Fibroblast of mammary gland (primary cell): Measurements from ENCODE around the gene CRACR2B.

Source experiments
- DNase-seq: peaks from one replicate; pipeline ENCODE4 v3.0.0-alpha.2; 2010; ENCODE audit warnings: low read depth
- H3K4me3 ChIP-seq: 2 replicates; pipeline ENCODE4 v1.5.1; 2011; ENCODE audit warnings: low read depth, mild to moderate bottlenecking, low read length, moderate library complexity; ENCODE audit not compliant: control insufficient read depth
- TF ChIP-seq, protein P1 (sequence below): conservative IDR thresholded peaks from 2 replicates; pipeline ENCODE4 v1.5.1; 2011; ENCODE audit warnings: low read depth, low read length, inconsistent platforms; ENCODE audit not compliant: control insufficient read depth, insufficient read depth

Gene CRACR2B

DNA sequence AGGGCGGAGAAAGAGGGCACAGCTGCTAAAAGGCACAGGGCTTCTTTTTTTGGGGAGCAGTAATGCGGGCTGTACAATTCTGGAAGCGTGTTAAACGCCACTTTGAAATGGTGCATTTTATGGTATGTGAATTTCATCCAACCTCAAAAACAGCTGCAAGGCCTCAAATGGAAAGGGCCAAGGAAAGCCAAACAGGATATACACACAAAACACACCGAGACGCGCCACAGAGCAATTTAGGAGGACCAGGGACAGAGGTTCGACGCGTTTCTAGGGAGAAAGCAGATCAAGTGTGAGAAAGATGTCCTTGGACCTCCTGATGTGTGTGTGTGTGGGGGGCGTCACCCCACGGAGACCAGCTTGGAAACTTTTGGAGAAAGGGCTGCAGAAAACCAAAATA is 46.0 kb downstream of the CRACR2B start:
- H3K4me3 ChIP-seq, result no peak overlapping the region
- no peak for DNase-seq
- TF ChIP-seq, protein P1, sequence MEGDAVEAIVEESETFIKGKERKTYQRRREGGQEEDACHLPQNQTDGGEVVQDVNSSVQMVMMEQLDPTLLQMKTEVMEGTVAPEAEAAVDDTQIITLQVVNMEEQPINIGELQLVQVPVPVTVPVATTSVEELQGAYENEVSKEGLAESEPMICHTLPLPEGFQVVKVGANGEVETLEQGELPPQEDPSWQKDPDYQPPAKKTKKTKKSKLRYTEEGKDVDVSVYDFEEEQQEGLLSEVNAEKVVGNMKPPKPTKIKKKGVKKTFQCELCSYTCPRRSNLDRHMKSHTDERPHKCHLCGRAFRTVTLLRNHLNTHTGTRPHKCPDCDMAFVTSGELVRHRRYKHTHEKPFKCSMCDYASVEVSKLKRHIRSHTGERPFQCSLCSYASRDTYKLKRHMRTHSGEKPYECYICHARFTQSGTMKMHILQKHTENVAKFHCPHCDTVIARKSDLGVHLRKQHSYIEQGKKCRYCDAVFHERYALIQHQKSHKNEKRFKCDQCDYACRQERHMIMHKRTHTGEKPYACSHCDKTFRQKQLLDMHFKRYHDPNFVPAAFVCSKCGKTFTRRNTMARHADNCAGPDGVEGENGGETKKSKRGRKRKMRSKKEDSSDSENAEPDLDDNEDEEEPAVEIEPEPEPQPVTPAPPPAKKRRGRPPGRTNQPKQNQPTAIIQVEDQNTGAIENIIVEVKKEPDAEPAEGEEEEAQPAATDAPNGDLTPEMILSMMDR, result no peak

GRCh38 chr11:875203-875602 is 47.5 kb downstream of the CRACR2B start:
- DNase-seq, result no peak
- TF ChIP-seq, protein P1, result no peak
- no peak overlapping the region for H3K4me3 ChIP-seq

DNA sequence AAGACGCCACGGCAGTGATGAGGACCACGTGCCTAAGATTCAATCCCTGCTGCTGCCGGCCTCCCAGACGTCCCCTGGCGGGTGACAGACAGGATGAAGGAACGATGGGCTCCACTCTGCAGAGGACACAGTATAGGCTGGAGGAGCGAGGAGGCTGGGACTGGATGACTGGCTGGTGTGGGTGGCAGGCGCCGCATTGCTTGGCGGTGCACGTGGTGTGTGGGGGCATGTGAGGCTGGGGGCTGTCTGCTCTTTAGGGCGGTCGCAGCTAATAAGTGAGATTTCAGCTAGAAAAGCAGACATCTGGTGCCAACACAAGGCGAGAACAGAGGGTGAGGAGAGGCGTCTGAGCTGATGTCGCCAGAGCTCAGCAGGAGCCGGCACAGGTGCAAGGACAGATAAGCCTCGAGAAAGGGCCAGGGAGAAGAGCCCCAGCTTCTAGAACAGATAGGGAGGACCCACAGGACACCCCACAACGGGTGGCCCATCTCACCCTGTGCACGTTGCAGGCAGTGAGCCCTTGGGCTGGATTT is 48.1 kb downstream of the CRACR2B start:
- TF ChIP-seq, protein P1, result no peak
- no peak for DNase-seq
- no peak overlapping the region for H3K4me3 ChIP-seq

DNA sequence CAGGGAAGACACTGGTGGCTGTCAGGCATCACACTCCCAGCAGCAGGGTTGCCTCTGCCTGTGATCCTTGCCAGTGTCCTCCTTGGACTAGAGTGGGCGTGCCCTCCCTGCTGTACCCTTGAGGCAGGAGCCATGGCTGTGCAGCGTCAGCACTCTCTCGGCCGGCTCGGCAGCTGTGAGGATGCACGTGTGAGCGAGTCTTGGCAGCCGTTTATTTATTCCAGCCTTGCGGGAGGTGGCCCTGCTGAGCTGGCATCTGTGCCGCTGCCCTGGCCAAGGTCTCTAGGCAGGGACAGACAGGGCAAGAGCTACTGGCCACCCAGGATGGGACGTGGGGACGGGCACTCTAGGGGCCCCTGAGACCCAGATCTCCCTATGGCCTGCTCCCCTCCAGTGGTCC is 48.8 kb downstream of the CRACR2B start:
- no peak for DNase-seq
- no peak overlapping the region for H3K4me3 ChIP-seq
- TF ChIP-seq, protein P1, result no peak

DNA sequence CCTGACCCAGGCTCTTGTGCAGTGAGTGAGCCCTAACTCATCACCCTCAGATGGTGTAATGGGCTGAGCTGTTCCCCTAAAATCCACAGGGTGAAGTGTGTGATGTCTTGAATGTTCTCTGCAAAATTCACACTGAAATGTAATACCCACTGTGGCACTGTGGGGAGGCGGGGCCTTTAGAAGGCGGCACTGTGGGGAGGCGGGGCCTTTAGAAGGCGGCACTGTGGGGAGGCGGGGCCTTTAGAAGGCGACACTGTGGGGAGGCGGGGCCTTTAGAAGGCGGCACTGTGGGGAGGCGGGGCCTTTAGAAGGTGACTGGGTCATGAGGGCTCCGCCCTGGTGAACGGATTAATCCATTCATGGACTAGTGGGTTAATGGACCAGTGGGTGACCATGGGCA is 49.8 kb downstream of the CRACR2B start:
- TF ChIP-seq, protein P1, result no peak
- H3K4me3 ChIP-seq, result no peak overlapping the region
- DNase-seq, result peak; percentile 6

- no peak overlapping the region for H3K4me3 ChIP-seq
- DNase-seq, result no peak
- TF ChIP-seq, protein P1, result no peak
Measured at GRCh38 chr11:880447-880846, 52.7 kb downstream of the CRACR2B start.
